ENCODE data around the gene GRIK2. TPM values are rescaled to one million over a fixed set of nuclear protein-coding genes. Genes with fewer than 3 reads are reported as not detected.

The GRIK2 gene
- total and polyA plus RNA-seq, 2 of the 4 experiments (the other 2 are of a cell fraction) = 8.2 to 15.2 TPM

- no peak overlapping the region for H4K91ac ChIP-seq (ENCODE audit: insufficient read depth, low read depth, low read length)
- H3K18ac ChIP-seq (ENCODE audit: low read depth, low read length) = no peak overlapping the region
- TF ChIP-seq CTCF (conservative IDR thresholded peaks at IDR 0.05; ENCODE audit: low read depth, low read length) = no peak
- peak; percentile 72 for TF ChIP-seq MAFK (IDR thresholded peaks at IDR 0.05; ENCODE audit: low read depth, low read length)
- H4K20me1 ChIP-seq (ENCODE audit: insufficient read depth, low read length) = no peaks in the 10 kb centered on the region
- H3K9ac ChIP-seq (ENCODE audit: low read depth, low read length) = no peak overlapping the region
- no peak overlapping the region for H2BK5ac ChIP-seq (ENCODE audit: low read depth, low read length, poor library complexity, severe bottlenecking)
- H3K23ac ChIP-seq (ENCODE audit: low read depth, low read length) = no peak overlapping the region
- H3K9me1 ChIP-seq (ENCODE audit: insufficient read depth, low read length) = no peaks in the 10 kb centered on the region
- no peak overlapping the region for H3K56ac ChIP-seq (ENCODE audit: extremely low read depth, insufficient read depth, low read length)
- H3K36me3 ChIP-seq (ENCODE audit: control insufficient read depth, insufficient read depth, low read length) = no peaks in the 10 kb centered on the region
- dilution Hi-C loops (cut with HindIII; ENCODE audit: low sequenced_read_pairs, unreplicated experiment) (no loop called here), intact Hi-C loops (cut with micrococcal nuclease) (no loop called here), in situ Hi-C loops (cut with MboI; ENCODE audit: low sequenced_read_pairs) (no loop called here)
- ATAC-seq (ENCODE audit: low read depth) = no peak
- H3K4me2 ChIP-seq (ENCODE audit: low read depth, low read length) = no peak overlapping the region
- no peak overlapping the region for H2BK20ac ChIP-seq (ENCODE audit: low read depth, low read length)
- CTCF ChIA-PET = interaction anchor here (0.7 kb wide), 1 partner anchor 15 kb away, joined by 3 read pairs; no protein-coding TSS in a partner anchor
- H3K4me1 ChIP-seq (ENCODE audit: control insufficient read depth, insufficient read depth, low read length) = no peaks in the 10 kb centered on the region
- no peaks in the 10 kb centered on the region for H3K27me3 ChIP-seq (ENCODE audit: control insufficient read depth, insufficient read depth, low read length)
- no TSS peak for BruUV-seq (replicated peaks)
- POLR2A ChIA-PET (ENCODE audit: unreplicated experiment) = no interaction called here
- H2AK9ac ChIP-seq (replicated peaks; ENCODE audit: low read depth, low read length, poor library complexity) = no peak overlapping the region
- H2AFZ ChIP-seq (replicated peaks; ENCODE audit: low read length, poor library complexity) = no peak overlapping the region
- no peak overlapping the region for H2BK15ac ChIP-seq (ENCODE audit: low read depth, low read length)
- no peak overlapping the region for H4K5ac ChIP-seq (ENCODE audit: low read depth, low read length)
- no peak overlapping the region for H2BK120ac ChIP-seq (ENCODE audit: low read depth, low read length)
- H3K79me1 ChIP-seq (ENCODE audit: low read depth in 1 of 2, low read length in 2 of 2) = no peaks in the 10 kb centered on the region; a peak in 1 of 4 replicates
- no peak overlapping the region for H2AK5ac ChIP-seq (ENCODE audit: low read depth, low read length)
- DNase-seq = no peak
- no peak overlapping the region for H4K8ac ChIP-seq (ENCODE audit: low read depth in 2 of 2, low read length in 2 of 2)
- no peak overlapping the region for H3K4ac ChIP-seq (ENCODE audit: low read depth, low read length)
- no peaks in the 10 kb centered on the region for H3K9me3 ChIP-seq (ENCODE audit: control insufficient read depth, insufficient read depth, low read length)
- H3K4me3 ChIP-seq (ENCODE audit: insufficient read depth, low read depth, low read length) = no peak overlapping the region
- no peak overlapping the region for H3K14ac ChIP-seq (replicated peaks; ENCODE audit: low read depth, low read length)
- H3K27ac ChIP-seq (ENCODE audit: insufficient read depth, low read length) = no peak overlapping the region
Observed at GRCh38 chr6:101577091-101577490, 183.6 kb downstream of the GRIK2 start.

All from IMR-90 (cell line).